GM21737 (cell line): ENCODE measurements around the gene TMEM170A.
A peak's percentile ranks its signal among the peaks of the same experiment; 100 is the strongest.
"Not testable (repeated sequence)": the region's sequence is repeated elsewhere in the genome, so short reads cannot be mapped to it uniquely, and the experiment has no call there.

Experiments
- ATAC-seq: cut with Tn5 transposase; IDR thresholded peaks from one replicate; pipeline ENCODE4 v1.9.1; 2021; ENCODE audit warnings: mild to moderate bottlenecking, moderate library complexity; ENCODE audit not compliant: unreplicated experiment

The TMEM170A gene

GRCh38 chr16:75456971-75457370 is 7.5 kb downstream of the TMEM170A start:
- no peak for ATAC-seq

GRCh38 chr16:75456486-75456885 is 8.0 kb downstream of the TMEM170A start:
- ATAC-seq, result not testable (repeated sequence)

GRCh38 chr16:75455677-75456076 is 8.8 kb downstream of the TMEM170A start:
- no peak for ATAC-seq

GRCh38 chr16:75452464-75453190 is 11.9 kb downstream of the TMEM170A start:
- no peak for ATAC-seq

GRCh38 chr16:75446416-75446815 is 18.1 kb downstream of the TMEM170A start:
- ATAC-seq, result no peak

GRCh38 chr16:75445298-75445697 is 19.2 kb downstream of the TMEM170A start:
- no peak for ATAC-seq

- ATAC-seq, result no peak
Observed at GRCh38 chr16:75443298-75443697, 21.2 kb downstream of the TMEM170A start.

GRCh38 chr16:75433732-75434413 is 30.6 kb downstream of the TMEM170A start:
- peak; percentile 64 for ATAC-seq

GRCh38 chr16:75432828-75433731 is 31.4 kb downstream of the TMEM170A start, which contains the start of gene CFDP1:
Gene CFDP1, minus strand, starts transcription at chr16:75433503. Its CDS starts 151 bp downstream, at chr16:75433352.
- peak; percentile 90 for ATAC-seq

GRCh38 chr16:75429621-75430403 is 34.7 kb downstream of the TMEM170A start:
- no peak for ATAC-seq

GRCh38 chr16:75426524-75426923 is 38.0 kb downstream of the TMEM170A start:
- ATAC-seq, result not testable (repeated sequence)

GRCh38 chr16:75424105-75424762 is 40.3 kb downstream of the TMEM170A start:
- not testable (repeated sequence) for ATAC-seq

- no peak for ATAC-seq
Observed at GRCh38 chr16:75423723-75424104, 40.8 kb downstream of the TMEM170A start.

GRCh38 chr16:75421820-75422126 is 42.7 kb downstream of the TMEM170A start:
- no peak for ATAC-seq

GRCh38 chr16:75420987-75421819 is 43.3 kb downstream of the TMEM170A start:
- ATAC-seq, result peak; percentile 93

- ATAC-seq, result no peak
Observed at GRCh38 chr16:75416904-75417565, 47.5 kb downstream of the TMEM170A start.

- no peak for ATAC-seq
Observed at GRCh38 chr16:75415169-75415905, 49.2 kb downstream of the TMEM170A start.

- ATAC-seq, result no peak
Observed at GRCh38 chr16:75413951-75414350, 50.5 kb downstream of the TMEM170A start.
